GM11168 (cell line): Measurements from ENCODE around the gene HYAL1.

Experiments
- in situ Hi-C: fragments of 300-500 bp; cut with MboI; formaldehyde crosslinking; loops from one replicate; pipeline ENCODE4 v1.12.0; 2022; ENCODE audit warnings: low sequenced_read_pairs; ENCODE audit not compliant: unreplicated experiment

The HYAL1 gene

DNA sequence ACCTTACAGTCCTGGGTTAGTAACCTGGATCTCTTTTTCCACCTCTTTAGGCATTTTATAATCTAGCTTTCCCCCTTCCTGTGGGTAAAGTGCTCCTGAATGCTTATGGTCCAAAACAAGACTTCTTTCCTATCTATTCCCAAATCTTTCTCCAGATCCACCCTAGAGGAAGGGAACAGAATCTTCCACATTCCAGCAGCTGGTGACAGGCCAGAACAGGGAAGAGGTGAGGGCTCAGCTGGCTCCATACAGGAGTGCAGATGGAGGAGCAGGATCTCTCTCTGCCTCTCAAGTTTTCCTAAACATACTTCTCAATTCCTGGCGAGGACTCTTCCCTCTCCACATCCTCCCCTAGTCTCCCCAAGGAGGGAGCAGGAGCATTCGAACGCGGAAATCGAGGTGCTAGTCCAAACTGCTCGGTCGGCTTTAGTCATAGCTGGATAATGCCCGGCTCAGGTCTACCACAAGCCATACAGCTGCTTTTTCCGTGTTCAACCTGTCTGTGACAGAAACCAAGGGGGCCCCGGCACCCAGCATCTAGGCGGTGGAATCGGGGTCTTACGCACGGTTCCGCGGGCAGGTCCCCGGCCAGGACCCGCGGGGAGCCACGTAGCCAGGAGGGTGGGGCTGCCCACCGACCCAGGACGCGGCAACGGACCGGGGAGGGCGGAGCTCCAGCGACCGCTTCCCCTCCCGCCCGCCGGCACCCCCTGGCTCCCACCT is 33.2 kb upstream of the HYAL1 start:
- in situ Hi-C loops = no loop called here

DNA sequence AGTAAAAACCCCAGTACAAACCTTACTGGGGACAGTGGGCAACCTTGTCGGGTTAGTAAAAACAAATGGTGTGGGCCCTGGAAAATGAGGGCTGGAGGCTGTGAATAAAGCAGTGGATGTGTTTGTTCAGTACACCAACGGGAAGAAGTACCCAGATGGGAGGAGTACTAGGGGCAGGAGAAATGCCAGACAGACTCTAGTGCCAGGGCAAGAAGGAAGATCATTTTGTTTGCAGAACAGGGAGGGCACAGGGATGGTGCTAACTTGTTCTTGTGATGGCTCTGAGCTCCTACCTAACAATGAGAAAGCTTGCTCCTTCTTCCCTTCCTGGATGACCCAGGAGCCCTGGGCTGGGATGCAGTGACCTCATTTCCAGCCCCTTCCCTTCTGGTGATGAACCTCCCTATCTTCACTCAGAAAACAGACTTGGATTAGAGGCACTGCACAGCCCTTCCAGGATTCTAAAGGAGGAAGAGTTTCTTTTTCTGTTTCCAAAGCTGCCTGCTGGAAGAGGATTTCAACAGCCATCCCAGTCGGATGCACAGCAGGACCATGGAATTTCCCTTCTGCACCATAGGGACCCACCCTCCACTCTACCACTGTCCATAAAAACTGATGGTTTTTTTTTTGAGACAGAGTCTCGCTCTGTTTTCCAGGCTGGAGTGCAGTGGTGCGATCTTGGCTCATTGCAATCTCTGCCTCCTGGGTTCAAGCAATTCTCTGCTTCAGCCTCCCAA is 31.1 kb upstream of the HYAL1 start:
- in situ Hi-C loops = no loop called here

DNA sequence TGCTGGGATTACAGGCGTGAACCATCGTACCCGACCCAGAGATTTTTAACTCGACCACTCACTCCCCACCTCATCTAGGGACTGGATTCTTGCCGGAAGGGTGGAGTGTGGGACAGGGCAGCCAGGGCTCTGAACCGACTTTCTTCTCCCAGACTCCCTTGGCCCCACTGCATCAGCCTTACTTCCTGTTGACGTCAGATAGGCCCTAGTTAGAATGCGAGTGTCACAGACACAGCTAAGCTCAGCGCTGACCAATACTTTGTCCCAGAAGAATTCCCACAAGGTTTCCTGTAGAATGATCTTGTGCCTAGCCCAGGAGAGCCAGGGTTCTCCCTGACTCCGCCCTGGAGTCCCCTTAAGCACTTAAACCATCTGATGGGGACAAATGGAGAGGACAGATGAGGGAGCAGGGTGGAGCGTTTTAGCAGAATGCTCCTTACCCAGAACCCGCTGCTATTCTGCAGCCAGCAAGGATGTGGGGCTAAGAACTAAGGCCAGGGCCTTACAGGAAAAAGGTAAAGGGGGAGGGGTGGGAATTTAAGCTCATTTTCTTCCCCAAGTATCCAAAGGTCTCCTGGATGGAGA is 30.5 kb upstream of the HYAL1 start:
- in situ Hi-C loops = no loop called here

DNA sequence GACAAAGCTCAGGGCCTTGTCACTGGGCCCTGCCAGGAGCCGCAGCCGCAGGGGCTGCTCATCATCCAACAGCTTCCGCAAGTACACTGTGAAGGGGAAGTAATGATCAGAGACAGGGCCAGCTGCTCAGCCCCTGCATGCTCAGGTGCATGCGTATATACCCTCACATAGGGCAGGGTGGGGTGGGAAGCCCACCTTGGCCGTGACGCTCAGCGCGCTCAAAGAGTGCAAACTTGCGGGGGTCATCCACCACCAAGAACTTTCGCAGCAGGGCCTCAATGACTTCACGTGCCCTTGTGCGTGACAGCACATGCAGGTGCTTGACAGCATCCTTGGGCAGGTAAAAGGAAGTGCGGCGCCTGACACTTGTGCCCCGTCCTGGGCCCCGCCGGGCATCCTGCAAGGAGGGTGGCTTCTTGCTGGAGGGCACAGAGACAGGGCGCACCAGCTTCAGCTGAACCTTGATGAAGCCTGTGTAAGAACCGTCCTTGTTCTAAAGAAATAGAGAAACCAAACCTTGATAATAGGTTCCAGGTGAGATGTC is 28.1 kb upstream of the HYAL1 start:
- in situ Hi-C loops = no loop called here

GRCh38 chr3:50330330-50330729 is 27.0 kb upstream of the HYAL1 start:
- in situ Hi-C loops = no loop called here

GRCh38 chr3:50327943-50328691 is 24.7 kb upstream of the HYAL1 start, which contains the start of gene TUSC2:
Gene TUSC2, minus strand, starts transcription at chr3:50328223. Its CDS starts 124 bp downstream, at chr3:50328099.
- in situ Hi-C loops = no loop called here

DNA sequence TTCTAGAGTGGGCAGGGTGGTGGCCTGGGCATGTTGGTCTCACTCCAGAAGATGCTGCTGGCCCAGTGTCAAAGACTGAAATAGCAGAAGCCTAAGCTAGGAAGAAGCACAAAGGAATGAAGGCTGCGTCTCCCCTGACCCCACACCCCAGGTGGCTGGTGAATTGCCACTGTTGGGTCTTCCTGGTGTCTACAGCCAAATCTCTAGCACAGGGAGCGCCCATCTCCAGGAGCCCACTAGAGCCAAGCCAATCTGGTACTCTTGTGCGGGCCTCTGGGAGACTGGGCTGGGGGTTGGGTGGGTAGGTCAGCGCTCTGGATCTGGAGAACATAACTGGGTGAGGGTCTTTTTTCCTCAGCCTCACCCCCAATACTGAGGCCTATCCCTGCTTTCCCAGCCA is 23.8 kb upstream of the HYAL1 start:
- in situ Hi-C loops = no loop called here

- in situ Hi-C loops = no loop called here
Measured at GRCh38 chr3:50326182-50326541, 22.8 kb upstream of the HYAL1 start.

DNA sequence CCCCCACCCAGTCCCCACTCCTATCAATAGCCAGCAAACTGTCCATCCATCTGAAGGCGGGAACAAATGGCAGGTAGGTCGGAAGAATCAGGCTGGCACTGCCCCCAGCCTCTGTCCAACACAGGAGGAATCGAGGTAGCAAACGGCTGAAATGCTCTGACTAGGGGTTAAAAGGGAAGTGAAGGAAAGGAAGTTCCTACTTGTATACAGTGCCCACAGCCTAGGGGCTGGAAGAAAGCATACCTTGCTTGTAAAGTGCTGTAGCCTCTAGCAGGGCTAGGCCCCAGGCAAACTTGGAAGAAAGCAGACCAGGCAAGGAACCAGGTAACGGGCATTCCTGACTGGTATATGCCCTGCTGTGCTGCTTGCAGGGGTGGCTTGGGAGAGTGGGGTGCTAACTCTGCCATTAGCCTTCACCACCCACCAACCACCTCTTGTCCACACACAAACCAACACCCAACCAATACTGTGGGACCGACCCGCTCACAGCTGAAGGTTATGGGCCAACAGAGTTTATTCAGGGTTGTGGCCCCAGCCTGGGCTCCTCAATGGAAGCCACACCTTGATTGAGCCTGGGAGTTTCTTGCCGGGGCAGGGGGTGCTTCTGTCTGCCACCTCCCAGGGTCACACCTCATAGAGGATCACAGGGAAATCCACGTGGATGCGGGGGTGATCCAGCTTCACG is 22.3 kb upstream of the HYAL1 start:
- in situ Hi-C loops = no loop called here

DNA sequence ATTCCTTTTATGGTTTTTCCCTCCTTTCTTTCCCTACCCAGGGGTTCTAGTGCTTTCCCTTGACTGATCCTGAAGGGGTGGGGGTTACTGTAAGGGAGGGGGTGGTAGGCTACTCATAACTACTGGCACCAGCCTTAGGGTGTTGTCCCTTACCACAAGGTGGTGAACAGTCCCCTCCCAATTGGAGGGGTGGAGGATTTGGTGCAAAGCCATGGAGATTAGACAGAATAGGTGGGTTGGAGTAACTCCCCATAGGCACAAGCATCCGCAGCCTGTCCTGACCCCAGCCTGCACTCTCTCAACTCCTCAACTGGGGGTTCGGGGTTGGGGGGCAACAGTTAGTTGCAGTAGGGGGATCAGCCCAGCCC is 21.7 kb upstream of the HYAL1 start:
- in situ Hi-C loops = no loop called here

DNA sequence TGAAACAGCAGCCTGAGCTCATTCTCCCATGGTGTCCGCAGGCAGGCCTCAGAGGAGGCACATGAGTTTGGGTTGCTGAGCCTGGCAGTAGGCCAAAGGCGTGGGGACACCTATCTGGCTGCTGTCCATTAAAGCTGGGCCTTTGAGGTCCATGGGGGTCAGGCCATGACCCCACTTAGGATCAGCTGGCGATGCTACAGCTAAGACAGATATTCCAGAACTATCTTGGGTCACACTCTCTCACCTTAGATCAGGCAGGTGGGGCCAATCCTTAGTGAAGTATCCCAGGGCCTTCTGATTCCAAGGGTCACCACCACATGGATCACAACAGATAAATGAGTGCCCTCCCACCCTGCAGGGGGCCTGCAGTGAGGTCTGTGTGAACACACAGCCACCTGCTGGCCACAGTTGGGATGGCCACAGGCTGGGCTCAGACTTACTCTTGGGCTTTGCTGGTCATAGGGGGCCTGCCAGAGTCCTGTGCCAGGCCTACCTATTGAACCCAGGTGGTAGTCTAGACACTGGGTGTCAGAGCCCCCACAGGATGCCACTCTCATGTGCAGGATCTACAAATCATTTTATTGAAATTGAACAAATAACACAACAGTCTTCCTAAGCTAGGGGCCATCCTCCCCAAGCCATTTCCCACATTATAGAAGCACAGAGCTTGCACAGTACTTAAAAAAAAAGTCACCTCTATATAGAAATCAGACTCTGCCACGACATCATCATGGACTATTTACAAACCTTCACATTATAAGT is 21.2 kb upstream of the HYAL1 start:
- in situ Hi-C loops = no loop called here

- in situ Hi-C loops = no loop called here
Measured at GRCh38 chr3:50323614-50324199, 20.3 kb upstream of the HYAL1 start.

DNA sequence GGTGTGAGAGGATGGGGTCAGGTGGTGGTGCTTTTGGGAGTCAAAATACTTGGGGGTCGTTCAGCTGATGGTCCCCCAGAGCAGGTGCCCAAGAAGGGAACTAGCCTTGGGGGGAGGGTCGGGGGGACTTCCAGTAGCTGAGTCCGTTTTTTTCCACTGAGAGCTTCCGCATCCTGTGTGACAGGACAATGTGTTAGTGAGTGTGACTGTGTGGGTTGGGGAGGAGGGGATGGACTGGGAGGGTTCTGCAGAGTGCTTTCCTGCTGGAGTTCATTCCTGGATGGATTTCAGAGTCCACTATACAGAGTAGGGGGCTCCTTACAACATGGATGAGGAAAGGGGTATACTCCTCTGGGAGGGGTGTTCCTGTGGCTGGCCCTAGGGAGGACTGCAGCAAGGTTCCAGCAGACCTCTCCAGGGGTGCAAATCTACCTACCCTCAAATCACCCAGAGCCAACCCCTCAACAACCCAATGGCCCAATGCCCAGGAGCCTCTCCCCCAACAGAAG is 19.8 kb upstream of the HYAL1 start:
- in situ Hi-C loops = no loop called here

- in situ Hi-C loops = no loop called here
Measured at GRCh38 chr3:50322386-50323091, 19.2 kb upstream of the HYAL1 start, which contains the start of gene HYAL2. Gene HYAL2, minus strand, starts transcription at chr3:50322745. Its CDS starts 2,256 bp downstream, at chr3:50320489.

- in situ Hi-C loops = no loop called here
Measured at GRCh38 chr3:50322115-50322385, 18.7 kb upstream of the HYAL1 start.

GRCh38 chr3:50321336-50322114 is 18.2 kb upstream of the HYAL1 start:
- in situ Hi-C loops = no loop called here

DNA sequence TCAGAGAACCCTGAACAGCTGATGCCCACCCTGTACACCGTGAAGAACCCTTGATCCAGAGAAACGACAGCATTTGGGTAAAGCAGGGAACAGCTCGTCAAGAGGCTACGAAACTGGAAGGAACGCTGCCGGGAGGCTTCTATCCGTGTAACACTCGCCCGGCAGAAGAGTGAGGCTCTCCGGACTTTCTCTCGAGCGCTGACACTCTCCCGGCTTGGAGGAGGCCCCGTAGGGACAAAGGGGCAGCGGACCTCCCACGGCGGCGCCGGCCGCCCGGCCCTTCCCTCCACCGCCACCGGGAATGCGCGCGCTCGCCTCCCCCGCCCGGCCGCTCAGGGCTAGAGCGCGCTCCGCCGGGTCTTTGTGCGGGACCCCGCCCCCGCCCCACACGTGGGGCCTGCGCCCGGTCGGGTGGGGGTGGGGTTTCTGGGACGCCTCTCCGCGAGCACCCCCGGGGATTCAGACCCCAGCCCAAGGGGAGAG is 17.5 kb upstream of the HYAL1 start:
- in situ Hi-C loops = no loop called here
